Liver (tissue), 3 donors: ENCODE results near the gene WDR46.

ENCODE experiments used
- EGR1 ChIP-seq, 2 donors: IDR thresholded peaks; 2 replicates each; pipeline ENCODE4 v1.6.1; 2016 to 2018; ENCODE audit warnings: antibody characterized with exemption in 2 of 2, low read depth in 2 of 2
- TAF1 ChIP-seq: conservative IDR thresholded peaks from 2 replicates; pipeline ENCODE4 v1.6.1; 2016; ENCODE audit warnings: antibody characterized with exemption, mild to moderate bottlenecking
- YY1 ChIP-seq: IDR thresholded peaks from 2 replicates; pipeline ENCODE4 v1.6.1; 2016; ENCODE audit warnings: antibody characterized with exemption, mild to moderate bottlenecking
- ZBTB33 ChIP-seq: IDR thresholded peaks from 2 replicates; pipeline ENCODE4 v1.6.1; 2016; ENCODE audit warnings: antibody characterized with exemption
- TF ChIP-seq, protein P1 (sequence below): fragments of 150-350 bp; IDR thresholded peaks from 2 replicates; pipeline ENCODE4 v1.5.1; 2017; ENCODE audit warnings: improper control_type of control experiment, low read depth, low read length; ENCODE audit not compliant: missing input control
- TF ChIP-seq, protein P2 (sequence below): IDR thresholded peaks from 2 replicates; pipeline ENCODE4 v1.6.1; 2016; ENCODE audit warnings: antibody characterized with exemption, mild to moderate bottlenecking
- TF ChIP-seq, protein P3 (sequence below): IDR thresholded peaks from 2 replicates; pipeline ENCODE4 v1.6.1; 2016; ENCODE audit warnings: antibody characterized with exemption
- donor health status: healthy.
- donor health status: healthy.

DNA sequence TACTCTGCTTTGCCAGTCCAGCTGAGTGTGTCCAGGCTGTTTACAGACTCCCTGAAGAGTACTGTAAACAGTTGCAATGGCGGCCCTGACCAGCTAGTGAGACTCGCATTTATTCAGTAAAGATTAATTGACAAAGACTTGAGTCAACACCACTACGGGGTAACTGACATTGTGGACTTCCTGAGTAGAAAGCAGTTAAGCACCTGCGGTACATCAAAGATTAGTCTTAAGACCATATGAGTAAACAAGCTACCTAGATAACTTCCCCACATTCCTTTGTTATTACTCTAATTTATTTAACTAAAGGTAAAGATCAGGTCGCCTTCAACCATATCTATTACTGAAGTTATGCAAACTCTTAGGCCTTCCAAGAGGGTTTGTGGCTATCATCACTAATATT is 30.0 kb downstream of the WDR46 start:
- TF ChIP-seq, protein P1, sequence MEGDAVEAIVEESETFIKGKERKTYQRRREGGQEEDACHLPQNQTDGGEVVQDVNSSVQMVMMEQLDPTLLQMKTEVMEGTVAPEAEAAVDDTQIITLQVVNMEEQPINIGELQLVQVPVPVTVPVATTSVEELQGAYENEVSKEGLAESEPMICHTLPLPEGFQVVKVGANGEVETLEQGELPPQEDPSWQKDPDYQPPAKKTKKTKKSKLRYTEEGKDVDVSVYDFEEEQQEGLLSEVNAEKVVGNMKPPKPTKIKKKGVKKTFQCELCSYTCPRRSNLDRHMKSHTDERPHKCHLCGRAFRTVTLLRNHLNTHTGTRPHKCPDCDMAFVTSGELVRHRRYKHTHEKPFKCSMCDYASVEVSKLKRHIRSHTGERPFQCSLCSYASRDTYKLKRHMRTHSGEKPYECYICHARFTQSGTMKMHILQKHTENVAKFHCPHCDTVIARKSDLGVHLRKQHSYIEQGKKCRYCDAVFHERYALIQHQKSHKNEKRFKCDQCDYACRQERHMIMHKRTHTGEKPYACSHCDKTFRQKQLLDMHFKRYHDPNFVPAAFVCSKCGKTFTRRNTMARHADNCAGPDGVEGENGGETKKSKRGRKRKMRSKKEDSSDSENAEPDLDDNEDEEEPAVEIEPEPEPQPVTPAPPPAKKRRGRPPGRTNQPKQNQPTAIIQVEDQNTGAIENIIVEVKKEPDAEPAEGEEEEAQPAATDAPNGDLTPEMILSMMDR, result no peak
- TF ChIP-seq, protein P2, sequence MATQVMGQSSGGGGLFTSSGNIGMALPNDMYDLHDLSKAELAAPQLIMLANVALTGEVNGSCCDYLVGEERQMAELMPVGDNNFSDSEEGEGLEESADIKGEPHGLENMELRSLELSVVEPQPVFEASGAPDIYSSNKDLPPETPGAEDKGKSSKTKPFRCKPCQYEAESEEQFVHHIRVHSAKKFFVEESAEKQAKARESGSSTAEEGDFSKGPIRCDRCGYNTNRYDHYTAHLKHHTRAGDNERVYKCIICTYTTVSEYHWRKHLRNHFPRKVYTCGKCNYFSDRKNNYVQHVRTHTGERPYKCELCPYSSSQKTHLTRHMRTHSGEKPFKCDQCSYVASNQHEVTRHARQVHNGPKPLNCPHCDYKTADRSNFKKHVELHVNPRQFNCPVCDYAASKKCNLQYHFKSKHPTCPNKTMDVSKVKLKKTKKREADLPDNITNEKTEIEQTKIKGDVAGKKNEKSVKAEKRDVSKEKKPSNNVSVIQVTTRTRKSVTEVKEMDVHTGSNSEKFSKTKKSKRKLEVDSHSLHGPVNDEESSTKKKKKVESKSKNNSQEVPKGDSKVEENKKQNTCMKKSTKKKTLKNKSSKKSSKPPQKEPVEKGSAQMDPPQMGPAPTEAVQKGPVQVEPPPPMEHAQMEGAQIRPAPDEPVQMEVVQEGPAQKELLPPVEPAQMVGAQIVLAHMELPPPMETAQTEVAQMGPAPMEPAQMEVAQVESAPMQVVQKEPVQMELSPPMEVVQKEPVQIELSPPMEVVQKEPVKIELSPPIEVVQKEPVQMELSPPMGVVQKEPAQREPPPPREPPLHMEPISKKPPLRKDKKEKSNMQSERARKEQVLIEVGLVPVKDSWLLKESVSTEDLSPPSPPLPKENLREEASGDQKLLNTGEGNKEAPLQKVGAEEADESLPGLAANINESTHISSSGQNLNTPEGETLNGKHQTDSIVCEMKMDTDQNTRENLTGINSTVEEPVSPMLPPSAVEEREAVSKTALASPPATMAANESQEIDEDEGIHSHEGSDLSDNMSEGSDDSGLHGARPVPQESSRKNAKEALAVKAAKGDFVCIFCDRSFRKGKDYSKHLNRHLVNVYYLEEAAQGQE, result no peak
- TF ChIP-seq EGR1 (IDR thresholded peaks at IDR 0.05; ENCODE audit: low read depth in 2 of 2) (no peak), TAF1 (no peak), ZBTB33 (no peak), YY1 (no peak)
- TF ChIP-seq, protein P3, sequence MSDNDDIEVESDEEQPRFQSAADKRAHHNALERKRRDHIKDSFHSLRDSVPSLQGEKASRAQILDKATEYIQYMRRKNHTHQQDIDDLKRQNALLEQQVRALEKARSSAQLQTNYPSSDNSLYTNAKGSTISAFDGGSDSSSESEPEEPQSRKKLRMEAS, result no peak
